SK-N-SH (cell line): ENCODE results near the gene LRFN4. TPM values are rescaled to one million over a fixed set of nuclear protein-coding genes. Genes with fewer than 3 reads are reported as not detected.

Experiments
- CTCF ChIA-PET: fragments of 300-600, 350-600 bp; formaldehyde crosslinking; extraction: SDS; loops from one replicate; lab custom pipeline; 2021; lab: Yijun Ruan, JAX
- POLR2A ChIA-PET: fragments of 350-600 bp; sonication (Branson Sonifier 250); formaldehyde crosslinking; extraction: SDS; loops from one replicate; lab custom pipeline; 2020; ENCODE audit warnings: antibody characterized with exemption, inconsistent platforms; lab: Yijun Ruan, JAX
- DNase-seq: peaks from one replicate; pipeline ENCODE4 v3.0.0; 2012
- H2AFZ ChIP-seq: fragments of 200-600 bp; sonication (generic); 2 replicates; pipeline ENCODE4 v1.8.1; 2016; ENCODE audit warnings: antibody characterized with exemption, mild to moderate bottlenecking, low read depth
- H3F3A ChIP-seq: fragments of 200-600 bp; sonication (generic); replicated peaks from 2 replicates; pipeline ENCODE3; 2016; ENCODE audit warnings: antibody characterized with exemption, mild to moderate bottlenecking; ENCODE audit not compliant: insufficient read depth
- H3K27ac ChIP-seq, 2 experiments: fragments of 200-500 bp in 1 of 2; fragments of 200-600 bp in 1 of 2; sonication (Bioruptor generic) in 1 of 2; sonication (generic), shearing (Covaris generic) in 1 of 2; 2 replicates each; pipeline versions ENCODE4 v1.5.1 to v1.6.1; 2014 to 2016; ENCODE audit warnings: low read depth in 2 of 2, inconsistent platforms in 1 of 2, low read length in 1 of 2, mild to moderate bottlenecking in 1 of 2, mixed read lengths in 1 of 2
- H3K27me3 ChIP-seq: fragments of 200-600 bp; sonication (generic), shearing (Covaris generic); 2 replicates; pipeline ENCODE4 v1.6.1; 2016; ENCODE audit warnings: mixed run types; ENCODE audit not compliant: insufficient read depth
- H3K36me3 ChIP-seq, 2 experiments: fragments of 200-500 bp in 1 of 2; fragments of 200-600 bp in 1 of 2; sonication (Bioruptor generic) in 1 of 2; sonication (generic) in 1 of 2; replicated peaks in 1 of 2; 2 replicates each; pipeline versions ENCODE3 to v1.5.1; 2014 to 2016; ENCODE audit warnings: low read length in 1 of 2, mild to moderate bottlenecking in 1 of 2; ENCODE audit not compliant: insufficient read depth in 2 of 2, control insufficient read depth in 1 of 2
- H3K4me1 ChIP-seq, 2 experiments: fragments of 200-500 bp in 1 of 2; fragments of 200-600 bp in 1 of 2; sonication (Bioruptor generic) in 1 of 2; sonication (generic), shearing (Covaris generic) in 1 of 2; 2 replicates each; pipeline versions ENCODE4 v1.5.1 to v1.6.1; 2014 to 2016; ENCODE audit warnings: low read depth in 1 of 2, low read length in 1 of 2, mixed run types in 1 of 2; ENCODE audit not compliant: insufficient read depth in 2 of 2, control insufficient read depth in 1 of 2
- H3K4me2 ChIP-seq: fragments of 200-600 bp; sonication (generic), shearing (Covaris generic); 2 replicates; pipeline ENCODE4 v1.6.1; 2017; ENCODE audit warnings: mixed run types
- H3K4me3 ChIP-seq, 2 experiments: fragments of 200-500 bp in 1 of 2; fragments of 200-600 bp in 1 of 2; sonication (Bioruptor generic) in 1 of 2; sonication (generic), shearing (Covaris generic) in 1 of 2; 2 replicates each; pipeline versions ENCODE4 v1.5.1 to v1.8.1; 2014 to 2016; ENCODE audit warnings: low read depth in 2 of 2, inconsistent platforms in 1 of 2, low read length in 1 of 2, mild to moderate bottlenecking in 1 of 2, mixed read lengths in 1 of 2, moderate library complexity in 1 of 2
- H3K79me2 ChIP-seq: fragments of 200-600 bp; sonication (generic); 2 replicates; pipeline ENCODE4 v1.8.1; 2017; ENCODE audit warnings: mild to moderate bottlenecking; ENCODE audit not compliant: insufficient read depth
- H3K9ac ChIP-seq: fragments of 200-600 bp; sonication (generic); 2 replicates; pipeline ENCODE4 v1.6.1; 2017; ENCODE audit warnings: mixed run types
- H3K9me2 ChIP-seq: fragments of 200-600 bp; sonication (generic); 2 replicates; pipeline ENCODE4 v1.6.1; 2017; ENCODE audit warnings: mixed run types
- H3K9me3 ChIP-seq: fragments of 200-600 bp; sonication (generic); 2 replicates; pipeline ENCODE4 v1.6.1; 2017; ENCODE audit warnings: mixed run types, mild to moderate bottlenecking, moderate library complexity
- H4K20me1 ChIP-seq: fragments of 200-600 bp; sonication (generic); 2 replicates; pipeline ENCODE4 v1.6.1; 2017; ENCODE audit warnings: mild to moderate bottlenecking, mixed run types; ENCODE audit not compliant: insufficient read depth
- CHD2 ChIP-seq: fragments of 150-350 bp; IDR thresholded peaks from 2 replicates; pipeline ENCODE4 v1.6.1; 2018; ENCODE audit warnings: low read length; ENCODE audit not compliant: partially characterized antibody
- EZH2phosphoT487 ChIP-seq: fragments of 200-600 bp; sonication (generic); IDR thresholded peaks from 2 replicates; pipeline ENCODE4 v1.6.1; 2017; ENCODE audit warnings: low read depth, mixed run types, mild to moderate bottlenecking, antibody characterized with exemption, moderate library complexity, borderline replicate concordance
- FOSL2 ChIP-seq: IDR thresholded peaks from 2 replicates; pipeline ENCODE4 v1.4.0; 2012; ENCODE audit warnings: low read depth, mild to moderate bottlenecking, moderate library complexity, borderline replicate concordance
- GABPA ChIP-seq: IDR thresholded peaks from 2 replicates; pipeline ENCODE4 v1.4.0; 2012; ENCODE audit warnings: low read depth, mild to moderate bottlenecking
- MAX ChIP-seq: IDR thresholded peaks from 2 replicates; pipeline ENCODE4 v1.4.0; 2012; ENCODE audit warnings: low read depth
- MXI1 ChIP-seq: IDR thresholded peaks from 2 replicates; pipeline ENCODE4 v1.6.1; 2012; ENCODE audit warnings: mild to moderate bottlenecking, low read depth, low read length, improper control_type of control experiment
- NFIC ChIP-seq: IDR thresholded peaks from 2 replicates; pipeline ENCODE4 v1.4.0; 2012; ENCODE audit warnings: borderline replicate concordance
- NRF1 ChIP-seq: IDR thresholded peaks from 2 replicates; pipeline ENCODE4 v1.6.1; 2012; ENCODE audit warnings: low read depth, mild to moderate bottlenecking, low read length
- PBX3 ChIP-seq: IDR thresholded peaks from 2 replicates; pipeline ENCODE4; 2012
- RAD21 ChIP-seq: IDR thresholded peaks from 2 replicates; pipeline ENCODE4 v1.6.1; 2012; ENCODE audit warnings: mild to moderate bottlenecking, low read length
- REST ChIP-seq: IDR thresholded peaks from 2 replicates; pipeline ENCODE4 v1.6.1; 2012; ENCODE audit warnings: mild to moderate bottlenecking, low read depth, low read length, moderate library complexity
- RFX5 ChIP-seq: IDR thresholded peaks from 2 replicates; pipeline ENCODE4 v1.6.1; 2012; ENCODE audit warnings: mild to moderate bottlenecking, improper control_type of control experiment, low read length
- SIN3A ChIP-seq: IDR thresholded peaks from 2 replicates; pipeline ENCODE4 v1.6.1; 2012; ENCODE audit warnings: low read depth, mild to moderate bottlenecking, low read length, moderate library complexity, borderline replicate concordance
- TAF1 ChIP-seq: IDR thresholded peaks from 2 replicates; pipeline ENCODE4 v1.6.1; 2012; ENCODE audit warnings: low read depth, mild to moderate bottlenecking, low read length, moderate library complexity, borderline replicate concordance
- USF2 ChIP-seq: fragments of 150-350 bp; IDR thresholded peaks from 2 replicates; pipeline ENCODE4 v1.6.1; 2017; ENCODE audit warnings: antibody characterized with exemption, low read length, low read depth, borderline replicate concordance
- YY1 ChIP-seq: IDR thresholded peaks from 2 replicates; pipeline ENCODE4 v1.4.0; 2012; ENCODE audit warnings: low read depth, mild to moderate bottlenecking
- WGBS: methylation state at CpG from one replicate; pipeline ENCODE4 v1.1.6; 2017; ENCODE audit warnings: low lambda C conversion rate; 5-methylcytosine and 5-hydroxymethylcytosine counted together
- polyA plus RNA-seq, 3 experiments: library from polyadenylated mRNA; depleted of rRNA; stranded (reverse); fragments of >200 nt; gene quantifications; 2 replicates each; pipeline ENCODE4 v1.2.3, GENCODE V29; 2012

The LRFN4 gene
- polyA plus RNA-seq, 1 of the 3 experiments (the other 2 are of a cell fraction): 15.9 TPM

- Histone ChIP-seq H2AFZ (no peak overlapping the region), H3K27me3 (no peaks in the 10 kb centered on the region), H4K20me1 (no peaks in the 10 kb centered on the region), H3K4me2 (no peak overlapping the region), H3K9me2 (no peaks in the 10 kb centered on the region), H3K79me2 (no peaks in the 10 kb centered on the region), H3F3A (no peaks in the 10 kb centered on the region), H3K4me3 (no peak overlapping the region), H3K4me1 (peaks cover 0 to 11% of the 10 kb centered on the region in 2 experiments; a peak in 1 of 4 replicates)
- TF ChIP-seq RAD21: no peak
- no peak for TF ChIP-seq EZH2phosphoT487
- no peak for TF ChIP-seq PBX3
- TF ChIP-seq CHD2: no peak
- TF ChIP-seq GABPA: no peak
- TF ChIP-seq SIN3A: no peak
- TF ChIP-seq MAX: no peak
- no peak for TF ChIP-seq REST
- no peak for TF ChIP-seq NFIC
- no peak for TF ChIP-seq TAF1
- no peak for TF ChIP-seq MXI1
- no peak for TF ChIP-seq YY1
- no peak for TF ChIP-seq RFX5
- no peak for TF ChIP-seq NRF1
- TF ChIP-seq USF2: no peak
- no peak for TF ChIP-seq FOSL2
- TF ChIP-seq, all 33 proteins: peak for 0
- WGBS: 86% methylated on average over 6 of the region's 6 CpGs
- ChIA-PET CTCF (no interaction called here), POLR2A (no interaction called here)
- H3K9ac ChIP-seq: no peak overlapping the region
- H3K27ac ChIP-seq: no peak overlapping the region
- no peaks in the 10 kb centered on the region for H3K9me3 ChIP-seq
- no peaks in the 10 kb centered on the region for H3K36me3 ChIP-seq
- DNase-seq: no peak
Observed at GRCh38 chr11:66874232-66874631, 17.4 kb downstream of the LRFN4 start.
